Renal cortical epithelial cell (primary cell): ENCODE measurements around the gene COL12A1. TPM values are rescaled to one million over a fixed set of nuclear protein-coding genes. Genes with fewer than 3 reads are reported as not detected.

ENCODE experiments used
- DNase-seq: peaks from one replicate; pipeline ENCODE4 v3.0.0-alpha.2; 2011; ENCODE audit warnings: low read depth
- total RNA-seq: library from RNA; depleted of rRNA; stranded (reverse); fragments of >200 nt; gene quantifications from 2 replicates; pipeline ENCODE4 v1.2.3, GENCODE V29; 2014

The COL12A1 gene
- total RNA-seq, 1 donor from 2014 or later = 43.8 TPM

DNA sequence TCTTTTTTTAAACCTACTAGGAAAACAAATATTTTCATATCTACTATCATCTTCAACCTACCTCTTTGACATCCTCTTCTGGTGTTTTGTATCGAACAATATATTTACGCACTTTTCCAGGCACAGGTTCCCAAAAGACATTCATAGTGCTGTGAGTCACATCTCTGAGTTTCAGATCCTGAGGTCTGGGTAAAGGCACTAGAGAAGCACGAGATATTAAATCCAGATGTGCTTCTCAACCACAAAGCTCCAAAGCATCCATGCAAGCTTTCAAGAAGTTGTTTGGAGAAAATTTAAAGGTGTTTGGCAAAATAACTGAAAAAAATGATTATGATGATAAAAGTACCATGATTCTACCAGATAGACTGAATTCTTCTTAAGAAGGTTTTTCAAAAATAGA is 62.7 kb downstream of the COL12A1 start:
- DNase-seq = no peak

DNA sequence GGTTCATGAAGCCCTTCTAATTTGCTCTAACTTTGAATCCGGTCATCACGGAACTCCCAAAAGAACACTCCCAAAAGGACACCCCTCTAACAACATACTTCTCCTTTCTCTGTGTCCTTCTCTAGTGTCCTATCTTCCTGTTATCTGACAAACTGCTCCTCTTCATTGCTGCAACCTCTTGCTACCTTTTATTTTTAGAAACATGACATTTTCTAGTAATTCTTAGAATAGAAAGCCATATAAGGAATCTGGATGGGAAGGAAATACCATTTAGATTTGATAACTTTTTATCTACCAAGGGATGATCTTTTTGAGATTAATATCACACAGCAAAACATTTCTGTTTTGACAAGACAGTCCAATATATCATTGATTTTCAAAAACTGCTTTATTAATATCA is 63.1 kb downstream of the COL12A1 start:
- no peak for DNase-seq

DNA sequence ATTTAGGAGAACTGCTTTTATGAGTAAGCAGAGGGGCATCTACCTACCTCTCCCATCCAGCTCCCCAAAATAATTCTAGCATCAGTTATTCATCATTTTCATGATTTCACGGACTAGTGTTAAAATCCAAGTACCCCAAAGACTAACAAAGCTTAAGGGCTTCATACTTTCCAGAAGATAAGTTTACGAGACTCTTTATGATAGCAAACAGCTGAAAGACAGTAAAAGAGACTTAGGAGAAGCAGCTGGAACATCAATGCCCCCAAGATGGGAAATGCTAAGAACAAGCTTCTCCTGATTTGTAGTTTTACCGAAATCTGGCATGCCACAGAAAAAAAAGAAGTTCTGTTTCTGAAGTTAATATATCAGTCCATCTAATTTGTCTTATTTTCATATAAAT is 70.0 kb downstream of the COL12A1 start:
- DNase-seq = no peak

DNA sequence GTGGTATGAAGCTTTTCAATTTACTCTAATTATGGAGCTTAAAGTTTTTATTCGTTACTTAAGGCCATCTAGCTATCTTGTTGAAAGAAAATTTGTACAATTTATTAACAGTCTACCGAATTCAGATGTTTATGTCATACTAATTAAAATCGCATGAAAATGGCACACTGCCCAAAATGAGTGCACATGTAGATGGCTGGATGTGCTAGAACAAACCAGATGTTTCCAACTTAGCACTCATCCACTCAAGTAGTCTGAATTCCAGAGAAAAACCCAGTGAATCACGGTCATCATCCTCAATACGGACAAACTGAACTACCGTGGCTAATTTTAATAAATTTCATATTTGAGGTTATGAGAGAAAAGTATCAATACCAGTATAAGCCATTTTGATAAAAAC is 70.4 kb downstream of the COL12A1 start:
- no peak for DNase-seq

DNA sequence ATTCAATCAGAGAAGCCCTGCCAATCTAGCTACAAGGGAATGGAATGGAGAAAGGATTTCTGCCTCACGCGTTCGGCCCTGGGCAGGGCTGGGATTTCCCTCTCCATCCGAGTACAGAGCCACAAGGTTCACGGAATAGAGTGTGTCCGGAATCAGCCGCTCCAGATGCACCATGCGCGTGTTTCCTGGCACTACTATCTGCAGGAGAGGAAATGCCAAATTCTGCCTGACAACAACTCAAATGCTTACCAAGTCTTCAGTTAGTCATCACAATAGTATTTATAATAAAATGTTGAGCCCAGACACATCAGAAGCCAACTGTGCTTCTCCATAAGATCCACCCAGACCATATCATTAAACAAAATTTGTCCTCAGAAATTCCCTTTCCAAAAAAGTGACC is 75.1 kb downstream of the COL12A1 start:
- DNase-seq = no peak

DNA sequence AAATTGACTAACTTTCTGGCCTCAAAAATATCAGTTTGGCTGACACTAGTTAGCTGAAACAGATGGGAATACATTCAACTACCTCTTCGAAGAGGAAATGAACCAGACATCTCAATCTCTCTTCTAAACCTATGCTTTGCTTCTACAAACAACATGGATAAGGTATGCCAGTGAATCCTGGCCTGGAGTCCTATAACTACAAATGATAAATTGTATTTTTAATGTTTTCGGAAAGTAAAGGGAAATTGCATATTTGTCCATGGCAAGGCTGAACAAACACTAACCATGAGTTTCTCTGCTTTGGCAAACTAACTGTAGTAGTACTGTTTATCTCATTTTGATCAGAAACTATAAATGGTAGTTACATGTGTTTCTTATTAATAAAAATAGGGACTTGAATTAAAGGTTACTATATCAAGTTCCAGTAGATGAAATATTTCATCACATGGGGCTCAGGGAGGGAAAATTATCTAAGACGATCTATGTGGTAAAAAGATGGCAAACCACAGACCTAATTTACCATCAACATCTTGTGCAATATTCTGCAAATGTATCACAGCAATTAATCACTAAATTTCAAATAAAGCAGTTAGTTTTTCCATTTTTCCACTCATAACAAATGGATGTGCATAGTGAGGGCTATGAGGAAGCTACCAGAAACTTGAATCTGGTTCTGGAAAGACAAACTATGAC is 76.8 kb downstream of the COL12A1 start:
- DNase-seq = no peak

DNA sequence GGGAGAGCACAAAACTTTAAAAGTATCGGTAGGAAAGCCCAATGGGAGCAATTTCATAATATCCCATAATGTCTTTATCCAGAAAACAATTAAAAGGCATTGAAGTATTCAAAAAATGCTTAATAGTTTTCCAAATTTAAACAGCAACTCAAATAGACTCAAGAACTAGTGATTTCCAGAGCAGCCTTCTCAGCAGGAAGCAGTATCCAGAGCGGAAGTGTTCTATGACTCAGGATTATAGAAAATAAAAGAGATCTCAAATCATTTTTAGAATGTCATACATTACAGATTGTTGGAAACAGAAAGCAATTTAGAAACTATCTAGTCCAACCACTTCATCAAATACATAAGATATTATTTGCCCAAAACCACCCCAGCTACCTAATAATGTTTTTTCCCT is 79.3 kb downstream of the COL12A1 start:
- no peak for DNase-seq

DNA sequence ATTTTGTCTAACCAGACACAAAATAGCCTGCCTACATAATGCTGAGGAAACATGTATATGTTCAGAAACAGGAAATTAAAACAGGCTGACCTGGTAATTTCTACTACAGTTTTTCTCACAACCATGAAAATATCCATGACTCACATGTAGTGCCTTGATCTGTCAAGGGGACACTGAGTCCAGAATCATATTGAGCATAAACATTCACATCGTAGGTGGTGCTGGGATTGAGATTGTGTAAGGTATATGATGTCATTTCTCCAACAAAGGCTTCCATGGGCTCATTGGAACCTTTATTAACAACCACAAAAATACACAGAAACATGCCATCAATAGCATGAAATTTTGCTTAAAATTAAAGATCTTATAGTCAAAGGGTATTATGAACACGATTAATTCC is 80.9 kb downstream of the COL12A1 start:
- no peak for DNase-seq

DNA sequence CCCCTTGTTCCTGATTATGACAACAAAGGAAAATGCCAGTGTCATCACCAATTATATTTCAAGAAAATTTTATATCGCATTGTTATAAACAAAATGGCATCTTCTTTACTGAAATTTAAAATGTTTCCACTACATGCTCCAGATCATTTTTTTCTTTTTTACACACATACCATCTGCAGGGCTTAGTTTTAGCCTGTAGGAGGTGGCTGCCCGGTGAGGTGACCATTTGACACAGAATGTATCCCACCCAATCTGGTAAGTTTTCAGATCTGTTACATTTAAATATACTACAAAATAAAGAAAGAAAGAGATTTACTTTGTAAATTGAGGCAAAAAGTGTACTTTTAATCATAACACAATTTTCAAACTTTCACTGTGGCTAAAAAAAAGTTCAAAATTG is 81.8 kb downstream of the COL12A1 start:
- DNase-seq = no peak

DNA sequence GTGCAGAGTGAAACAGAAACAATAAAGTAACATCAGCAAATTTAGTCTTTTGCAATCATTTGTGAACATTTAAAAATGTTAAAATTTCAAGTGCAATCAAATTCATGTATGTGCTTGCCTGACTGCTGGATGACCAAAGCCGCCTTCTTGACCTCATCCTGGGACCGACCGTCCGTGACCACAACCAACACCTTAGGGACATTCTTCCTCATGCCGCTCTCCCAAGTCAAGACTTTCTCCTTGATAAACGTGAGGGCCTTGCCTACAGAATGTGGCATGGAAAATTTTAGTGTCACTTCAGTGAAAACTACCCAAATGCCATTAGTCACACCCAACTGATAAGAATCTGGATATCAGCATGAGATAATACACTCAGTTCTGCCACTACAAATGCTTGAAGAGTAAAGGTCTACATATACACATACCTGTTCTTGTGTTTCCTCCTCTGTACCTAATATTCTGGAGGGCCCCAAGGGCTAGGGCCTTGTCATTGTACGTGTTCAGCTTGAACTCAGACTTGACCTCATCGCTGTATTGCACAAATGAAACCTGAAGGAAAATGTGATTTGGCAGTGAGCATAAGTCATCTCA is 86.8 kb downstream of the COL12A1 start:
- peak; percentile 6 for DNase-seq

DNA sequence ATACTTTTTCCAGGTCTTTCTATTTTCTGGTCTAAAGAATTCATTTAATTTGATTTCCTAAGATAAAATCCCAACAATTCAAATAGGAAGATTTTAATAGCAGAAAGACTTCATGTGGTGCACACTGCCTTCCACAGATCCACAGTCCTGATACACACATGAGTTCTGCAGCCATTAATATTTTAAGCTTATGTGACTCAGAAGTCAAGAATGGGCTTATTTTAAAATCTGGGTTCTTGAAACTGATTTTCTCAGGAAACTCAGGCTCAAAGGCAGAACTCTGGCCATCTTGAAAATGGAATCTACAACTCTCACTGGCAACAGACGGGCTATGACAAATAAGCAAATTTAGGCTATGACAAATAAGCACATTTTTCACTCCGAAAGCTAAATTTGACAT is 88.2 kb downstream of the COL12A1 start:
- no peak for DNase-seq

DNA sequence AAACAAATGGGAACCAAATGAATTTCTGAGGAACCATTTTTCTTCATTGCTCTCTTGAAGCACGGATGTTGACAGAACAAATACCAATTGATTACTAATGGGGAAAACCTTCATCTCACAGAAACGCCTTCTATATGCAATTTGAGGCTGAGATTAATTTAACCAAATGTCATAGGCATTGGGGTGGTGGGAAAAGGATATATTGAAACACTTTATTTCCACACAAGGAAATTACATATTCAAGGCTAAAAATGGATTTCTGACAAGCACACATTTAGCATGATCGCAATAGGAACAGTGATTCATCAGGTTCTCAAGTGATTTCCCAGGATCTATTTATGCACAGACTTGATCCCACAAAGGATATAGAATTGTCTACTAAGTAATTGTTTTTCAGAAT is 88.9 kb downstream of the COL12A1 start:
- no peak for DNase-seq

DNA sequence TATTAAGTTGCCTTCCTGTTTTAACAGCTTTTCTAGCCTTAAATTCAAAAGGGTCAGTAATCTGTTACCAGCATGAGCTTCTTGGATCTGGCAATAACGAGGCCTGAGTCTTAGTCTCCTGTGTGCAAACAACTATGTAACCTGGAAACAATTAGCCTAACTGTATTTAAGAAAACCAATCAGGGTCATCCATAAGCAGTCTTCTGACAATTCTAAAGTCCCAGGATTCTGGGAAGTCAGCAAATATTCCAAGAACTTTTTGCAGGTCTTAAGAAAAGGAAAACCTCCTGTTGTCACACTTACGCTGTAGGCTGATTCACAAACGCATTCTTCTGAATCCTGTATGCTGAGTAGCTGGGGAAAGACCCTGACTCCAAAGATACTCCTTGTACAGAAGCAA is 90.4 kb downstream of the COL12A1 start:
- DNase-seq = peak; percentile 77

DNA sequence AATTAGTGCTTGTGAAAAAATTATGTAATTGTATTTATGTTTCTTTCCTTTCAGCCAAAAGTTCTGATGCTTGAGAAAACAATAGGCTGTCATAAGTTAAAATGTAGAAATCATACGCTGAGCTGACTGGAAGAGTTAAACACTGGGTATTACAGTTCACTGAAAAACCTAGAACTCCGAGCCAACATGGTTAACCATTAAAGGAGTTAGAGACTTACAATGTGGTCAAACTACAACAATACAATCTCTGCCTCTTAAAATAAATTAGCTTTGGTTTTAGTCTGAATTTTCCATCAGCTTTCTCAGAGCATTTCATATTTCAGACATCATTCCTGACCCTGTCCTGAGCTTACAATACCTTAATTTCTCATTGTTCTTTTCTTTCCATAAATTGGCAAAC is 91.0 kb downstream of the COL12A1 start:
- peak; percentile 87 for DNase-seq

DNA sequence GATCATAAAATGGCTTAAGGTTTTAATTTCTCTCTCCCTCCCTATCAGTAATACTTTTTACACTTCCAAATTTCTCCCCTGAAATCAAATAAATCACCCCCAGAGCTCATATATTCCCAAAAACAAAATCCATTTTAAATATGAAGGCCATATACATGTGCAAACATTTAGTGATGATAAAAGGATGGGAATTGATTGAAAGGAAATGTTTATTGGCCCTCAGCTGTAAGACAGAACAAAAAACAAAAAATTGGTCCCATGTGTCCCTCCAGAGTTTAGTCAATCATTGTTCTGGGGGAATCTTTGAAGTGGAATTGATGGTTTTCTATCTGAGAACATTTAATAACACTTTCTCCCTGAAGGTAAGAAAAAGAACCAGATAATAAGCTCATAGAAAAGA is 91.7 kb downstream of the COL12A1 start:
- no peak for DNase-seq

DNA sequence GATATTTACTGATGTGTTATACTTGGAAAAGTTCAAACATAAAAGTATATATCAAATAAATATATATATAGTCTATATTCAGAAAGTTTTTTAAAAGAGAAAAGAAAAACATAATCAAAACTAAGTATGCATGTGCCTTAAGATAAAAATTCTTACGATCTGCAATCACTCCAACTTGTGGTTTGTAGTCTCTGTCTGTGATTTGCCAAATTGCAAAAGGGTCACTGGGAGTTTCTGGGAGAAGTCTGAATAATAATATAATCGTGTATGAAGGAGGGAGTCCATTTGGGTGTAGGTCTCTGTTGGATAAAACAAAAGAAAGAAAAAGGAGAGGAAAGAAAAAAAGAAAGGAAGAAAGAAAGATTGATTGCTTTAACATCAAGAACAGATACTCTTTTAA is 92.4 kb downstream of the COL12A1 start:
- no peak for DNase-seq

DNA sequence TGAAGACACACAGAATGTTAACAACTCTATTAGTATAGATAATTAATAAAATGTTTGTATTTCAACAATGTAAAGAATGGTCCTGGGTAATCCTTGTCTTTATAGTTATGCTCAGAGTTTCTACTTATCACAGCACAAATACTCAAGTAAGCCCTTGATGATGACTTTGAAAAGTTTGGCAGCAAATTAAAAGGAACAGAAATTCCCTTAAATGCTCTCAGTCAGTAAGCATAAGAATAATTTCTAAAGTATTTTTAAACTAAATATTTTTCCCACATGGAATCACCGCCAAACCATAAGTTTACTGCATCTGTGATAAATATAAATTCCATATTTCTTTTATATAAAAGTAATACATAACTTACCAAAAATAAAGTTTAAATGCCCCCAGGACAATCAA is 96.1 kb downstream of the COL12A1 start:
- DNase-seq = no peak

DNA sequence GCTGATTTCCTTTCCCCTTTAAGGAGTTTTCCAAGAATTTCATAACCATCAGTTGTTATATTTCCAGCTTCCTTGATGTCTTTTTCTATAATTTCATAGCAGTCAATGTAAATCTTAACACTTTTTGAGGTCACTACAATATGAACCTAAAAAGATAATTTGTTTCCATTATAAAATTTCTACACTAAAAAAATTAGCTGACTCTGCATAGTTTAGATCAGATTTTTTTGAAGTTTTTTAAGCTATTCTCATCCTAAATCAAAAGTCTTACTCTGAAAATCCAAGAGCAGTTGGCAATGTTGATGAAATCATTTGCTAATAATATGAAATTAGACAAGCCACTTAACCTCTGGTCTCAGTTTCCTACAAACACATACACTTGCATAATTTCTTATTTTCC is 96.8 kb downstream of the COL12A1 start:
- no peak for DNase-seq

DNA sequence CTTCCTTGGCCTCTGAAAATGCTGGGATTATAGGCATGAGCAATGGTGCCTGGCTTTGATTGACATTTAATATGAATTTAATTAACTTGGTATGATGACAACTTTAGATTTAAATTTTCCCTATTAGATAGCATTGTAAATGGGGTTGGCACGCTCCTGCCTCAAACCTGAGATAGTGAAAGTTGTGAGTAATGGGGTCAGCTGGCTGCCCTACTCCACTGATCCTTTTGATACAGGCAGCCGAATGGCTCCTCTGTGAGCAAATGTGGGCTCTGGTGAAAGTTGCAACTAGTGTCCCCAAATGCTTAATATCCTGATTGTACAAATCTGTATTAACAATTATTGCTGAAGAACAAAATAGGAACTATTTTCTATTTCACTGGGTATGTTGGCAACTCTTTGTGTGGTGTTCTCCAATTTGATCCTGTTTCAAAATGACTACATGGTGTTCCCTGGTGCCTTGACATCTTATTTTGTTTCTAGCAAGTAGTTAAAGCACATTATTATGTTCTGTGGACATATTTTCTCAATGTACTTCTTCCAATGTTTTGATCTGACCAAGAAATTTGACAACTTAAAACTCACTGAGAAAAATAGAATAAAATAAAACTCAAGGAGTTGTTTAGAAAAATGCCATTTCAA is 97.4 kb downstream of the COL12A1 start:
- DNase-seq = no peak

DNA sequence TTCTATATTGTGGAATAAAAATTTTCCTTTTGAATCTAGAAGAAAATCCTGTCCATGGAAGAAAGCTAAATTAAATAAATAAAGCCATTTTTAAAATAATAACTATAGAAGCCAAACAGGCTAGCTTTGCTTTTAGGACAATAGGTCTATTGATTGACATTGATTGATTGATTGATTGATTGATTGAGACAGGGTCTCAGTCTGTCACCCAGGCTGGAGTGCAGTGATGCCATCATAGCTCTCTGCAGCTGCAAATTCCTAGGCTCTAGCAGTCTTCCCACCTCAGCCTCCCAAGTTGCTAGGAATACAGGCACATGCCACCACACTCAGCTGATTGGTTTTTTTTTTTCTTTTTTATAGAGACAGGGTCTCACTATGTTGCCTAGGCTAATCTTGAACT is 97.9 kb downstream of the COL12A1 start:
- no peak for DNase-seq

DNA sequence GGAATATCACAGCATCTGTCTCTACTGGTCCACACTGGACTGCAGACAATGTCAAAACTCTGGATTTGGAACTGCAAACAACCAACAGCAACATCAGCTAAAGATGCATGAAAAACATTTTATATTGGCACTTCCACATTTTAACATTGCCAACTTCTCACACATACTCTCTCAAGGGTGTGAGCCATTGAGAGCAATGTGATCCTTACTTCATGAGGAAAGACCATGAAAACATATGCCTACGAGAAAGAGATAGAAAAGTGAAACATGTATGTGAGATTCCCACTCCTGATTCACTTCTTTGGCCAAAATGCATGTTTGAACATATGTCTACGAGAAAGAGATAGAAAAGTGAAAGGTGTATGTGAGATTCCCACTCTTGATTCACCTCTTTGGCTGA is 99.4 kb downstream of the COL12A1 start:
- no peak for DNase-seq

DNA sequence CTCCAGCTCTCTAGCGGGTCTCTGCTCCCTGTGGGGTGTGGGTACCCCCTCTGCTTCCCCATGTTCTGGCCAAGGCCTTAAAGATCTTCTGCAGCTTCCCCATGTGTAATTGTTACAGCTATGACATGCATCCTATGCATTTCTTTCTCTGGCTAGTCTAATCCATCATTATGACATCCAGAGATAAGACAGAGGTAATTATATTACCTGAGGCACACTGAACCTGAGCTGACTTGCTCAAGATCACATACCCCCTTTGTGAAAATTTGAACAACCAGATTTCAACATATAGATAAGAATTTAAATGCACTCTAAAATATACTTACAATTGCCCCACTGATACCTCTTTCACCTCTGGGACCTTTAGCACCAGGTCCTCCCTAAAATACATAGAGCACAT is 102.4 kb downstream of the COL12A1 start:
- DNase-seq = no peak

DNA sequence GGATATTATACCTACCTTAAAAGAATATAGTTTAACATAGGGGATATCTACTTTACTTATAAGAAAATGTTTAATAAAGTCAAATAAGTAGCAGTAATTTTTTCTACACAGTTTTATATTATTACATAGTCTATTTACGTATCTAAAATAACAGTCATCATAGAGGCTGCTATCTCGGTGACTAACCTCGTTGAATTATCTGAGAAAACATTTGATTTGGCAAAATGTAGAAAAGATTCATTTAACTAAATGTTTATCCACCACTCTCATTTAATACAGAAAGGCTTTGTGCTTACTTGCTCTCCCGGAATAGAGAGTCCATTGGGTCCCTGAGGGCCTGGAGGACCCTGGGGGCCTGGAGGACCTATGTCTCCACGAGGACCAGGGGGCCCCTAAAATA is 103.6 kb downstream of the COL12A1 start:
- DNase-seq = no peak

DNA sequence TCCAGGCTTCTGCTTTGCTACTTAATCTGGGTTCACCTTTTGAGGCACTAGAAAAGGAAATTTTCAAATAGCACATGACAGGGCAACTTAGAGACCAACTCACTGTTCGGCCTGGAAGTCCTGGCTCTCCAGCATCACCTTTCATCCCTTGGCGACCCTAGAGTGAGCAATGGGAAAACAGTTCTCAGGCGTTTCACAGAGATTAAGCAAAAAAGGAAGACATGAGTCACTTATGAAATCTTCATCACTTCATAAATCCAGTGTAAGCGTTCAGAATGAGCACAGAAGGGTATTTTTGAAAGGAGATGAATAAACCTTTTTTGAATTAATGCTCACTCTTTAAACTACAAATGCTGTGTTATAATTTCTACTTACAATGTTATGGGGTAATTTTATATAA is 104.0 kb downstream of the COL12A1 start:
- no peak for DNase-seq
